Fibroblast of gingiva (primary cell): ENCODE data around the gene CYP27A1.

ENCODE experiments used
- DNase-seq: peaks from one replicate; pipeline ENCODE4 v3.0.0-alpha.2; 2011; ENCODE audit warnings: low read depth

Gene CYP27A1

DNA sequence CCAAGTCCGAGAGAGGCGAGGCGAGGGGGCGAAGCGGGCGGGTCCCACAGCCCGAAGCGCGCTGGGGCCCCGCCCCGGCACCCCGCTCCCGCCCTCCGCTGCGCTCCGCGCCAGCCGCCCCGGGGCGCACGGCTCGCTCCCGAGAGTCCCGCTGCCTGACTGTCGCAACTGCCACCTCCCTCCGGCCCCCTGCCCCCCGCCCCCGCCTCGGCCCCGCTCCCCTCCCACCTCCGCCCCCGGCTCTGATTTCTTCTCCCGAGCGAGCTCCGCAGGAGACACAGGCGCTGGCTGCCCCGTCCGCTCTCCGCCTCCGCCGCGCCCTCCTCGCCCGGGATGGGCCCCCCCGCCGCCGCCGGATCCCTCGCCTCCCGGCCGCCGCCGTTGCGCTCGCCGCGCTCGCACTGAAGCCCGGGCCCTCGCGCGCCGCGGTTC lies 77.6 kb downstream of the CYP27A1 start, which contains the start of gene WNT6:
TSS of gene WNT6 (plus strand) at position 250 of the 432 bp plus-strand sequence. CDS start 233 bp downstream, outside the sequence.
- DNase-seq = no peak

DNA sequence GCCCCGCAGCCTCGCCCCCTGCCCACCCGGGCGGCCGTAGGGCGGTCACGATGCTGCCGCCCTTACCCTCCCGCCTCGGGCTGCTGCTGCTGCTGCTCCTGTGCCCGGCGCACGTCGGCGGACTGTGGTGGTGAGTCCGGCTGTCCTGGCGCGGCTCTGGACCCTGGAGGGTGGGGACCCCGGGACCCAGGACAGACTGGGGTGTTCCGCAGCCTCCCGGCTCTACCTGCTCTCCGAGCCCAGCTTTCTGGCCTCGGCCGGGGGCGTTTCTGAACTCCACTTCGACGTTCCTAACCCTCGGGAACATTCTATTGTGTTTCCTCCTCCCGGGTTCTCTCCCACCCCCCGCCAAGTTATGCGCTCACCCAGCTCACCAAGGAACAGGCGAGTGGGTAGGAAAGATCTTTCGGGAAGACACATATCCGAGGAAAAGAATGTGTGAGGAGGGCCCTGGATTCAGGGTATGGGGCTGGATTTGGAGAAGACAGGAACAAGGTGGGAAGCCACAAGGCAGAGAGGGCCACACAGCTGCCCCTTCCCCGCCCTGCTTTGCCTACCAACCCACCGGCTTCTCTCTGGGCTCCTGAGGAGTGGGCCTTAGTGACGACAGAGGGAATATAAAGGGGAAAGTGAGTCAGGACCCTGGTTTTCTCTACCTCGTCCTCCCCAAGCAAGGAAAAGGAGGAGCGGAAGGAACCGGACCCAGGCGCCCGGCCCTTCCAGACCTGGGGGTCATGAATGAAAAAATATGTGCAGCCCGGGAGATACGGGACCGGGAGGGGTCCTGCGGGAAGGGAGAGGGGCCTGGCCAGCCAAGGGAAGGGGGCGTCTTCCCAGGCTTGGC lies 78.3 kb downstream of the CYP27A1 start:
- no peak for DNase-seq

DNA sequence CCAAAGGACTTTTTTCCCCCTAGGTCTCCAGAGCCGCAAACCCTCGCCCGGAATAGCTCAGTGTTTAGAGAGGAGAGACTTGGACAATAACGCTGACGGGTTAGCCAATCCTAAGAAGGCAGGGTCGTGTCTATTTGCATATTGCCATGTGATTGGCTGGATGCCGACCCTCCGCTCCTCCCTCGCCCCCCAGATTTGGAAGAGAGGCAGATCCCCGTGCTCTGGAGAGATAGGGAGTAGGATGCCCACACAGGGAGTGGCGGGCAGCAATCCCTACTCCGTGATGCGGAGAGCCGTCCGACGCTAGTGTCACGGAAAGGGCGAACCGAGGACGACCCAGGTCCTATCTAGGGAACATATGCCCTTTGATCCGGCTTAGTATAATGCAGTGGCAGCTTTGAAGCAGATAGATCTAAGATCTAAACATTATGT lies 79.0 kb downstream of the CYP27A1 start:
- no peak for DNase-seq

DNA sequence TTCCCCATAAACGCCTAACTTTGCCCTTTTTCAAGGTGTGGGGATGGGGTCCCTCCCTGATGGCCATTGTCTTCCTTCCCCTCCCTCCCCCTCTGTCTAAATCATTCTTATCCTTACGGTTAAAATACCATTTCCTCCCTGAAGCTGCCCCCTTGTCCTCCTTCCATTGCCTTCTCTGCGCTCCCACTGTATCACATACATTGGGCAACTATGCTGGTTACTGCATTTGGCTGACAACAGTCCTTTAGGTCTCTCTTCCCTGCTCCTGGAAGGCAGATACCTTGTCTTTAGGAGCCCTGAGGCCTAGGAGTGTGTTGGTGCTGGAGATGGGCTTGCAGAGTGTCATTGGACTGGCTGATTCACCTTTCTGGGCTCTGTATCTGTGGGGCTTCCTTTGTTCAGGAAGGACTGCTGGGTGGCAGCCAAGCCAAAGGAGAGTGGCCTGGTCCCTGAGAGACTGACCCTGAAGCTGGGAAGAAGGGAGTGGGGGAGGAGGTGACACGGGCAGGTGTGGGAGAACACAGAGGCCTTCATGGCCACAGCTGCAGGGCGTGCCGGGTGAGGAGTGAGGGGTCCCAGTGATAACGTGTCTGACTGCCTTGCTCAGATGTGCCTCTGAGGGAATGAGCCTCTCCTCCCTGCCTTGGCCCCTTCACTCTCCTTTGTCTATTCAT lies 79.8 kb downstream of the CYP27A1 start:
- DNase-seq = no peak

DNA sequence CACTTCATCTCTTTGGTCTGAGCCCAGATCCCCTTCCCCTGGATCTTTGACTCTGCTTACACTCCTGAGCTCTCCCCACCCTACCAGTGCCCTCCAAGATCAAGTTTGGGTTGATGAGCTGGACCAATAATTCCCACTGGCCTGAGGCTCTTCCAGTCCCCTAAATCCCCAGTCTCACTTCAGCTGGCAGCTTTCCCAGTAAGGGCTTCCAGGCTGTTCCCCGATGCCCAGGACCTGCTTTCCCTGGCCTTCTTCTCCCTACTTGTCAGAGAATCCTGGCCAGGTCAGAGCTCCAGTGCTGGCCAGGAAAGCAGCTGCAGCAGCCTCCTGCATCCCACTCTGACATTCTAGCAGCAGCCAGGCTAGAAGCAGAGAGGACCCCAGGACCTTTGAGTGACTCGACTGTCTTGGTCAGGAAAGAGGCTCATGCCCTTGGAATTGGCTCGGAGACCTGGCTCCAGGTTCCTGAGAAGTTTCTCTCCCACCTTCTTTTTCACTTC lies 81.1 kb downstream of the CYP27A1 start:
- DNase-seq = no peak
